GM10847 (cell line): ENCODE measurements around the gene ERCC3.

Experiments used
- POLR2A ChIP-seq: IDR thresholded peaks from 2 replicates; pipeline ENCODE4 v1.6.1; 2011; ENCODE audit not compliant: insufficient read length; ENCODE audit errors: extremely low read depth

The ERCC3 gene

DNA sequence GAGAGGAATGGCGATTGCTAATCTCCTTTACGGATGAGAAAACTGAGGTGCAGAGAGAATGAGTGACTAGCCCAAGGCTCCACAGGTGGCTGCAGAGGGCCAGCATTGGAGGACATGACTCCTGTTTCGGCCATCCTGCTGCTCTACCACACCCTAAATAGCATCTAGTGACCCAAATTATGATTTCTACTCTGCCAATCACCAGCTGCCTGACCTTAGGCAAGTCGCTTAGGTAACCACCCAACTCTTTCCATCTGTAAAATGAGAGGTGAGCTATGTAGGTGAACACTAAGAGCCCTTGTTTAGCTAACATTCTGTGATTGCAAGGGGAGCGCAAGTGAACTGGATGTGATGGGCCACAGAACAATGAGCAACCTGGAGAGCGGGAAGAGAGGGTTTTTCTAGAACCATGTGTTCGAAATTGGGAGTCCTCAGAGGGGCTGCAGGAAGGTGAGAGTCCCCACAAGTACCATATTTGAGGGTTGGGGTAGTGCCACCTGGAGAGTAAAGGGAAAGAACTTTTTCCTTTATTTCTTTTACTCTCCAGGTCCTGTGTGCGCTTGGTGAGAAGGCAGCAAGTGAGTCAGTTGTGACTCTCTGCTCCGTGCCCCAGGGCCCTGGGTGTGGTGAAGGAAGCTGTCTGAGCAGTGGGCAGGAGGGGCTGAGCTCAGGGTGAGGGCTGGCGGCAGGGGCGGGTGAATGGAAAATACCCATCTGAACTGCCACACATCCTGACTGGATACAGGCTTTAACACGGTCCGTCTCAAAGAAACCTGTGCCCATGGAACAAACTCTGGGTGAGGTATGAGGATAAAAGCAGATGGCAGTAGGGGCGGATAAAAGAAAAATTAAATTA, 76.2 kb downstream of the ERCC3 start:
- TF ChIP-seq POLR2A = no peak

DNA sequence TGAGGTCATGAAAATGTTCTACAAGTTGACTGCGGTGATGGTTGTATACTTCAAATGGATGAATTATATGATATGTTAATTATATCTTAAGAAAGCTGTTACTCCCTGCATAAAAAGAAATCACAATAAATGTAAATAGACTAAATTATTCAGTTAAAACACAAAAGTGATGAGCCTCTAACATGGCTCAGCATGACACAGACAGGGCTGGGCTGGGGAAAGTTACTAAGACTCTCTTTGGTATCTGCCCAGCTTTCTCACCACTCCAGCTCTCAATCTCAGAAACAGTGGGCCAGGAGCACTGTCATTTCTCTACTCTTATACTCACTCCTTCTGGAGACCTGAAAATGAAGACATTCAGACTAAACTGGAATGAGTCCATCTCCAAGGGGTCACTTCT, 77.4 kb downstream of the ERCC3 start:
- TF ChIP-seq POLR2A = no peak

DNA sequence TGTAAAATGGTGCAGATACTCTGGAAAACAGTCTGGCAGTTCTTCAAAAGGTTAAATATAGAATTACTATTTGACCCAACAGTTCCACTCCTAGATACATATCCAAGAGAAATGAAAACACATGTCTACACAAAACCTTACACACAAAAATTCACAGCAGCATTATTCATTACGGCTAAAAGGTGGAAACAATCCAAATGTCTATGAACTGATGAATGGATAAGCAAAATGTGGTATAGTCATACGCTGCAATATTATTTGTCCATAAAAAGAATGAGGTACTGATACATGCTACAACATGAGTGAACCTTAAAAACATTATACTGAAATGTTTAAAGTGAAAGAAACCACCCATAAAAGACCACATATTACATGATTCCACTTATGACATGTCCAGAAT, 77.8 kb downstream of the ERCC3 start:
- TF ChIP-seq POLR2A = no peak

DNA sequence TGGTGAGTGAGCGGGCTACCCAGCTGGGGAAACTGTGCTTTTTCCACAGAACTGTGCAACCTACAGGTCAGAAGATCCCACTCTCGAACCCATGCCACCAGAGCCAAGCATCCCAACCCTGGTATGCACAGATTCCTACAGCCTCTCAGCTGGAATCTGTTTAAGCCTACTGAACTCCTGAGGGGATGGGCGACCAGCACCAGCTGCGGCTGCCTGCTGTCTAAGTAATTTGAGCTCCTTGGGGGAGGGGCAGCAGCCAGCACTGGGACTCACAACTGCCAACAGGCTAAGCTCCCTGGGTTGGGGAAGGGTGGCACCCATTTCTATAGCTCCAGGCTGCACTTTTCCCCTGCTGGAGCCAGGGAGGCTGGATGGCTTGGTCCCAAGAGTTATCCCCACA, 85.6 kb downstream of the ERCC3 start:
- TF ChIP-seq POLR2A = no peak
